Measurements from ENCODE around the gene LTB. TPM values are rescaled to one million over a fixed set of nuclear protein-coding genes. Genes with fewer than 3 reads are reported as not detected.
A peak's percentile ranks its signal among the peaks of the same experiment; 100 is the strongest.

LTB gene
- total and polyA plus RNA-seq, 2 experiments from 2014 or later: 4.0 to 6.0 TPM

DNA sequence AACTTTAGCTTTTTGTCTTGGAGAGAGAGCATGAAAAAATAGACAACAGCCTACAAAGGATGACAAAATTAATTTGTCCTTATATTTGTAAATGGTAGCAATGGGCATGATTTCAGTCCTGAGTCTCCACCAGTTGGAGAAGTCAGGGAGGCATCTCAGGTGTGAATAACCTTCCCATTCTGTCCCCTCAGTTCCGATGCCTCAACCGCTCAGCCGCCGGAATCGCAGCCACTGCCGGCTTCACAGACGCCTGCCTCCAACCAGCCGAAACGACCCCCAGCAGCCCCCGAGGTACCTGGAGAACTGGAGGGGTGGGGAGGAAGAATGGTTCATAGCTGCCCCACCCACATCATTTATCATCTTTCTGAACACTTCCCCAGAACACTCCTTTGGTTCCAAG lies 41.8 kb upstream of the LTB start:
- Histone ChIP-seq H3K4me1 (ENCODE audit: insufficient read depth) (peaks cover 8% of the 10 kb centered on the region), H3K27ac (no peak overlapping the region), H3K9me2 (replicated peaks; ENCODE audit: insufficient read depth) (no peaks in the 10 kb centered on the region), H3K4me2 (no peak overlapping the region), H3K36me3 (replicated peaks; ENCODE audit: insufficient read depth, low read depth) (no peaks in the 10 kb centered on the region), H3K4me3 (no peak overlapping the region), H3K27me3 (no peaks in the 10 kb centered on the region), H4K20me1 (ENCODE audit: insufficient read depth, poor library complexity, severe bottlenecking) (peaks cover 31% of the 10 kb centered on the region), H2AFZ (no peak overlapping the region), H3K9me3 (ENCODE audit: low read depth) (no peaks in the 10 kb centered on the region), H3K79me2 (peaks cover 61% of the 10 kb centered on the region)
- TF ChIP-seq CTCF (IDR thresholded peaks at IDR 0.05; ENCODE audit: poor library complexity) (no peak), EZH2 (IDR thresholded peaks at IDR 0.05; ENCODE audit: borderline replicate concordance) (no peak), EZH2phosphoT487 (IDR thresholded peaks at IDR 0.05; ENCODE audit: low read depth, severe bottlenecking, unreplicated experiment) (no peak)
- WGBS (ENCODE audit: low lambda C conversion rate, missing lambda C conversion rate): 97% methylated on average over 10 of the region's 10 CpGs
- DNase-seq (ENCODE audit: low spot score): no peak

- H4K20me1 ChIP-seq (ENCODE audit: insufficient read depth, poor library complexity, severe bottlenecking): peaks cover 26% of the 10 kb centered on the region
- peaks cover 8% of the 10 kb centered on the region for H3K4me1 ChIP-seq (ENCODE audit: insufficient read depth)
- H3K27ac ChIP-seq: peak overlapping the region; percentile 95
- no peaks in the 10 kb centered on the region for H3K9me3 ChIP-seq (ENCODE audit: low read depth)
- H3K27me3 ChIP-seq: no peaks in the 10 kb centered on the region
- TF ChIP-seq EZH2 (IDR thresholded peaks at IDR 0.05; ENCODE audit: borderline replicate concordance): no peak
- no peak for TF ChIP-seq EZH2phosphoT487 (IDR thresholded peaks at IDR 0.05; ENCODE audit: low read depth, severe bottlenecking, unreplicated experiment)
- TF ChIP-seq CTCF (IDR thresholded peaks at IDR 0.05; ENCODE audit: poor library complexity): no peak
- peaks cover 57% of the 10 kb centered on the region for H3K79me2 ChIP-seq
- H3K36me3 ChIP-seq (replicated peaks; ENCODE audit: insufficient read depth, low read depth): no peaks in the 10 kb centered on the region
- no peak overlapping the region for H3K4me3 ChIP-seq
- WGBS (ENCODE audit: low lambda C conversion rate, missing lambda C conversion rate): 66% methylated on average over 10 of the region's 10 CpGs
- H3K9me2 ChIP-seq (replicated peaks; ENCODE audit: insufficient read depth): no peaks in the 10 kb centered on the region
- peak overlapping the region; percentile 91 for H3K4me2 ChIP-seq
- H2AFZ ChIP-seq: no peak overlapping the region
- no peak for DNase-seq (ENCODE audit: low spot score)
Observed at GRCh38 chr6:31622684-31623091, 40.5 kb upstream of the LTB start.

DNA sequence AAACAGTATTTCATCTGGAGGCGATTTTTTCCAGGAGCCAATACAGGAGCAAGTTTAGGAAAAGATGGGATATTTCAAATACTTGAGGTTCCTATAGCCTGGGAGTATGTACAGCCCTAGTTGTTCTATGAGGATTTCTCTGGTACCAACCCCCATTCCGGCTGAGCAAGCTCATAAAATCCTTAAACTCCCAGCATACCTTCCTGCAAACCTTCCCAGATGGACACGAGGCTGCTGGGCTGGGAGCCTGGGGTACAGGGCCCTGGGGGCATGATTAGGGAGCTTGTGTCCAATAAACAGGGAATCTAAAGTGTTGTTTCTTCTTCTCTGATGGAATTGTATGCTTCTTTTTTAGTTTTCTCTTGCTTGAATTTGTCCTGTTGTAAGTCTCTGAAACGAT lies 39.8 kb upstream of the LTB start:
- 10% methylated on average over 4 of the region's 4 CpGs for WGBS (ENCODE audit: low lambda C conversion rate, missing lambda C conversion rate)
- Histone ChIP-seq H3K27me3 (no peaks in the 10 kb centered on the region), H4K20me1 (ENCODE audit: insufficient read depth, poor library complexity, severe bottlenecking) (peaks cover 26% of the 10 kb centered on the region), H3K9me2 (replicated peaks; ENCODE audit: insufficient read depth) (no peaks in the 10 kb centered on the region), H3K4me3 (peak overlapping the region; percentile 51), H2AFZ (no peak overlapping the region), H3K79me2 (peaks cover 57% of the 10 kb centered on the region), H3K36me3 (replicated peaks; ENCODE audit: insufficient read depth, low read depth) (no peaks in the 10 kb centered on the region), H3K4me1 (ENCODE audit: insufficient read depth) (peaks cover 8% of the 10 kb centered on the region), H3K27ac (peak overlapping the region; percentile 95), H3K9me3 (ENCODE audit: low read depth) (no peaks in the 10 kb centered on the region), H3K4me2 (peak overlapping the region; percentile 91)
- no peak for TF ChIP-seq CTCF (IDR thresholded peaks at IDR 0.05; ENCODE audit: poor library complexity)
- TF ChIP-seq EZH2phosphoT487 (IDR thresholded peaks at IDR 0.05; ENCODE audit: low read depth, severe bottlenecking, unreplicated experiment): no peak
- TF ChIP-seq EZH2 (IDR thresholded peaks at IDR 0.05; ENCODE audit: borderline replicate concordance): no peak
- DNase-seq (ENCODE audit: low spot score): no peak

Data from hepatocyte (in vitro differentiated cells).